Muscle layer of duodenum (tissue), 2 donors: ENCODE results near the gene TECPR2.

ENCODE experiments used
- H3K27ac ChIP-seq: one replicate; pipeline ENCODE4 v1.7.0; 2013; ENCODE audit warnings: mild to moderate bottlenecking, low read length
- H3K27me3 ChIP-seq: one replicate; pipeline ENCODE4 v1.7.0; 2013; ENCODE audit warnings: low read depth, mild to moderate bottlenecking, control low read depth, low read length
- H3K36me3 ChIP-seq, 2 donors: one replicate each; pipeline ENCODE4 v1.7.0; 2013; ENCODE audit warnings: low read length in 2 of 2, control low read depth in 1 of 2, mild to moderate bottlenecking in 1 of 2; ENCODE audit not compliant: insufficient read depth in 2 of 2, control insufficient read depth in 1 of 2
- H3K4me1 ChIP-seq, 2 donors: one replicate each; pipeline ENCODE4 v1.7.0; 2013; ENCODE audit warnings: low read length in 2 of 2, mild to moderate bottlenecking in 2 of 2, control low read depth in 1 of 2, moderate library complexity in 1 of 2; ENCODE audit not compliant: insufficient read depth in 2 of 2, control insufficient read depth in 1 of 2
- H3K4me3 ChIP-seq, 2 donors: one replicate each; pipeline ENCODE4 v1.7.0; 2013; ENCODE audit warnings: low read length in 2 of 2, low read depth in 1 of 2, mild to moderate bottlenecking in 1 of 2
- H3K9me3 ChIP-seq, 2 donors: one replicate each; pipeline ENCODE4 v1.7.0; 2013; ENCODE audit warnings: low read length in 2 of 2, control low read depth in 1 of 2, mild to moderate bottlenecking in 1 of 2; ENCODE audit not compliant: control insufficient read depth in 1 of 2
- donor health status: healthy.

The TECPR2 gene

DNA sequence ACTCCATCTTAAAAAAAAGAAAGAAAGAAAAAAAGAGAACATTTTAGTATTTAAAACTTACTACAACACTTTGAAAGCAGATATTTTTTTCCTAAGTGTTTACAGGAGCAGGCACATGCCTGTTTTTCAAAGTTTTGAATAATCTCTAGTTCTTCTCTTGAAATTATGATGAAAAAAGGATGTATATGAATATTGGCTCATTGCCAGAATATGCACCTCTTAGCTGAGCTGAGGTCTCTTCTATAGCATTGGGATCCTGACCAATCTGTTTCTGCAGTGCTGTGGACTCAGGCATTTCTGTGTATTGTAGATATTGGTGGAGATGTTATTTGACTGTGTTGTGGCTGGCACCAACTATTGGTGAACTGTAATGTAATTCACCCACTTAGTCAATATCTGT lies 15.0 kb downstream of the TECPR2 start:
- H3K27me3 ChIP-seq, result no peaks in the 10 kb centered on the region
- H3K4me1 ChIP-seq, result no peaks in the 10 kb centered on the region
- no peak overlapping the region for H3K27ac ChIP-seq
- H3K36me3 ChIP-seq, result peaks cover 4 to 19% of the 10 kb centered on the region in 2 donors
- no peak overlapping the region for H3K4me3 ChIP-seq
- H3K9me3 ChIP-seq, result no peaks in the 10 kb centered on the region

DNA sequence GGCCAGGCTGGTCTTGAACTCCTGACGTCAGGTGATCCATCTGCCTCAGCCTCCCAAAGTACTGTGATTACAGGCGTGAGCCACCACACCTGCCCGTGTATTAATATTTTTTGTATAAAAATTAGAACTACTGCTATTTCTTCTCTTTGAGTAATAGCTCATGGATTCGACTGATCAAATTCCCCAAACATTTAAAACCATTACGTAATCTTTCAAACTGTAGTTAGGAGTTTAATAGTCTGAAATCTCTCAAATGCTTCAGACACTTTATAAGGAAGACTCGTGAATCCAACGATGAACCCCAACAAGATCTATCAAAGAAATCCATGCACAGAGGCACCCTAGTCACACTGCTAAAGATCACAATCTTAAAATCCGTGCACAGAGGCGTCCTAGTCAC lies 16.1 kb downstream of the TECPR2 start:
- Histone ChIP-seq H3K9me3 (no peaks in the 10 kb centered on the region), H3K36me3 (peaks cover 4 to 19% of the 10 kb centered on the region in 2 donors), H3K4me3 (no peak overlapping the region), H3K4me1 (no peaks in the 10 kb centered on the region), H3K27ac (no peak overlapping the region), H3K27me3 (no peaks in the 10 kb centered on the region)

DNA sequence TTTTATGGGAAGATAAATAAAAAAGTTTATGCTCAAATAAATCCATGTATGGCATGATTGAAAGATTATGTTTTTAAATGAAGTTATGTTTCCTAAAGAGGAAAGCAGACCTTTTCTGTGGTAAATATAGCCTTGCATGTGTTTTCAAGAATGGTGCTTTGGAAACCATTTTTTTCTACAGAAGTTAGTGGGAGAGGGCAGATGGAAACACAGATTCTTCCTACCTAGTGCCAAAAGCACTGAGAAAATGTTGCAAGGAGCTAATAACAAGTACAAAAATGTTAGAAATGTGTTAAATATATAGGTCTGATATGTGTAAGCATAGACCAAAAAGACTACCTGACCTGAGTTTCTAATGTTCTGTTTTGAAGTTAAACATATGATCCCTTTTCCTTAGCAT lies 24.3 kb downstream of the TECPR2 start:
- Histone ChIP-seq H3K4me1 (peaks cover 8 to 9% of the 10 kb centered on the region in 2 donors), H3K36me3 (no peaks in the 10 kb centered on the region), H3K27ac (no peak overlapping the region), H3K9me3 (no peaks in the 10 kb centered on the region), H3K27me3 (no peaks in the 10 kb centered on the region), H3K4me3 (no peak overlapping the region)

GRCh38 chr14:102389246-102389645 lies 26.5 kb downstream of the TECPR2 start:
- Histone ChIP-seq H3K4me3 (no peak overlapping the region), H3K36me3 (no peaks in the 10 kb centered on the region), H3K27me3 (no peaks in the 10 kb centered on the region), H3K4me1 (peaks cover 12 to 16% of the 10 kb centered on the region in 2 donors), H3K9me3 (no peaks in the 10 kb centered on the region), H3K27ac (peak overlapping the region; percentile 40)

DNA sequence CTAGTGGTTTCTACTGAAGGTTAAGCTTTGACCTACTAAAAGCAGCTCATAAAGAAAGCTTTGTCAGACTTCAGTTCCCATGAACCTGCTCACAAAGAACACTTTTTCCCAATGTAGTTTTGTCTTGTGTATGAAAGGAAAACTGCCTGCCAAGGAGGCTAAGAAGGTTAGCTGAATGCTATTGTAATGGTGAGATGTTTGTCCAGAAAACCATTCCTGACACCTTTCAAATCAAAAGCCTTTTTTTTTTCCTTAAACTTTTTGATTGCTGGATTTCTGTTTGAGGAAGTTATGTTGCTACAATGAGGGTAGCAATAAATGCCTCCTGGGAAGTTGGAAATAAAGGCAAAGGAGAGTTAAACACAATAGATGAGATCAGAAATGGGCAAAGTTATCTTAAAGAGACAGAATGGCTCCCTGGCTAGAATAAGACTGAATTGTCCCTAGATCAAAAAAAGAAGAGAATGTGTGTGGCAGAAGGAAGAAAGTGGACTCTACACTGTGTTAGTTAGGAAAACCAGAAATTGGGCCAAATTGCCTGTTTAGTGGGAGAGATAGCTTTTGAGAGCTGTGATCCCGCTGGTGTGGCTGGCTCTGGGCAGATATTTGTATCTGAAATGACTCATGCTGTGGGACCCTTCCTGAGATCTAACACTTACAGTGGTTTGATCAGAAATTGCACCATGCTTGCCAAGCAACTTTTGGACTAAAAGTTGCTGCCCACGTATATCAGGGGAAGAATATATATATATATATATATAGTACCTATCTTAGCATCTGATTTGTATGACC lies 27.5 kb downstream of the TECPR2 start:
- peaks cover 12 to 16% of the 10 kb centered on the region in 2 donors for H3K4me1 ChIP-seq
- H3K27me3 ChIP-seq, result no peaks in the 10 kb centered on the region
- H3K4me3 ChIP-seq, result no peak overlapping the region
- no peaks in the 10 kb centered on the region for H3K36me3 ChIP-seq
- H3K9me3 ChIP-seq, result no peaks in the 10 kb centered on the region
- H3K27ac ChIP-seq, result peak overlapping the region; percentile 40

DNA sequence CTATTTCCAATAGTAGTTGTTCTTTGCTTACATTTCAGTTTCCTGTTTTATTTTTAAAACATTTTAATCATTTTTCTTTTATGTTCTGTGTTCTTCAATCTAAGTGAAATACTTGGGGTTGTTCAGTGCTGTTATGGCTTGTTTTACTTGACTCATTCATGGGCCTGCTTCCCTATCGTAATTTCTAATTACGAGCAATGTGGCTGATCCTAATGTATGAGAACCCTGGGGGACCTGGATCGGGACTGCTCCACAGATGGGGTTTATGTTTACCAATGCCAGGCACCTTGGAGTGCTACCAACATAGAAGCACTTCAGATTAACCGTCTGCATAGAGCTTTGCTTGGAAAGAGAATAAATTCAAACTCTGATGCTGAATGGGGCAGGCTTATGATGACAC lies 29.8 kb downstream of the TECPR2 start:
- no peaks in the 10 kb centered on the region for H3K27me3 ChIP-seq
- H3K27ac ChIP-seq, result no peak overlapping the region
- no peaks in the 10 kb centered on the region for H3K36me3 ChIP-seq

DNA sequence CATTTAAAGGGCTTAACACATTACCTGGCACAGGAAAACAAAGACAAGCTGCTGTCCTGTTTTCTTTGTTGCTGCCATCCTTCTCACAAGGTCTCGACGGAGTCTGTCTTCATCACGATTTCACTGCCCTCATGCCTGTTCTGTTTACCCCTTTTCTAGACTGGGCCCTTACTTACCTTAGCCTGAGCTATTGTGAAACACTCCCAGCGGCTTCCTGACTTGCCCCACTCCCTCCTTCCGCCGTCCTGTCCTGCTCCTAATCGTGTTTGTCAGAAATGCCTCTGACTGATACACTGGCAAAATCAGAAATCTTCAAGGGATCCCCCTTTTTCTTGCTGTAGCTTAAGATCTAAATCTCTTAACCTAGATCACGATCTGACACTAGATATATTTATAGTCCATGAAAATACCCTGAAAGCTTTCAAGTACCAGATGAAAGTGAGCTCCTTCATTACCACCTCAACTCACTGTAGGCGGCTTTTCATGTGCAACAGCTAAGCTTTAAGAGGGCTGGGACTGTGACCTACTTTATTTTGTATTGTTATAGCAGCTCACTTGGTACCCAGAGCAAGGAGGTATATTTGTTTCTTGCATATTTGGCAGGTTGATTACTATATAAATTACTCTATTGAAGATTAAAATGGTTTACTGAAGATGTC lies 32.1 kb downstream of the TECPR2 start:
- no peaks in the 10 kb centered on the region for H3K27me3 ChIP-seq
- H3K9me3 ChIP-seq, result peaks cover 0 to 3% of the 10 kb centered on the region in 2 donors
- no peak overlapping the region for H3K4me3 ChIP-seq
- H3K4me1 ChIP-seq, result peaks cover 12 to 15% of the 10 kb centered on the region in 2 donors
- H3K36me3 ChIP-seq, result no peaks in the 10 kb centered on the region
- no peak overlapping the region for H3K27ac ChIP-seq

More for the DNA sequence above, 29.8 kb downstream of the TECPR2 start:
- no peak overlapping the region for H3K4me3 ChIP-seq
- no peaks in the 10 kb centered on the region for H3K9me3 ChIP-seq
- H3K4me1 ChIP-seq, result peaks cover 12 to 16% of the 10 kb centered on the region in 2 donors

DNA sequence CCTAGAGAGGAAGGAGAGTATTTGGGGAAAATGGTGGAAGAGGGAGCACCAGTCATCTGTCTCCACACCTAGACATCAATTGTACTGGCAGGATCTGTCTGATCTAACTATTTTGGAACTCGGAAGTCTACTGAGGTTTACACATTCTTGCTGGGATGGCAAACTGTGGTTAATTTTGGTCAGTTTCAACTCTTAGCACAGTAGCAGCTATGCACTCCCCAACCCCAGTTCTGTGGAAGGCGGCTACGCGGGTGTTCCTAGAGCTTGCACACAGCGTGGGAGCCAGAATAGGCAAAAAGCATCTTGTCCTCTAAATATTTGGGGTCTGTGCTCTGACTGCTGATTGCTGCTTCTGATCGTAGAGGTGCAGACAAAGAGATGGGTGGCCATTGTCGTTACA lies 33.8 kb downstream of the TECPR2 start:
- Histone ChIP-seq H3K4me3 (no peak overlapping the region), H3K27me3 (no peaks in the 10 kb centered on the region), H3K9me3 (peaks cover 0 to 3% of the 10 kb centered on the region in 2 donors), H3K36me3 (no peaks in the 10 kb centered on the region), H3K4me1 (peaks cover 5 to 7% of the 10 kb centered on the region in 2 donors), H3K27ac (no peak overlapping the region)

DNA sequence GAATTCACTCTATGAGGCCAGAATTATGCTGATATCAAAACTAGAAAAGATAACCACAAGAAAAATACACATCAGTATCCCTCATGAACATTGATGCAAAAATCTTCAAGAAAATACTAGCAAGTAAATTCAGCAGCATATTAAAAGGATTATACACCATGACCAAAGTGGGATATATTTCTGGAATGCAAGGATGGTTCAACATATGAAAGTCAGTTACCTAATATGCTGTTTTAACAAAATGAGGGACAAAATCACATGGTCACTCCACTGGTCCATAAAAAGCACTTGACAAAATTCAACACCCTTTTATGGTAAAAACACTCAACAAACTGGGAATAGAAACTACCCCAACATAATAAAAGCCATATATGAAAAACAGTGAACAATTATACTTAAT lies 40.3 kb downstream of the TECPR2 start:
- no peak overlapping the region for H3K27ac ChIP-seq
- H3K4me3 ChIP-seq, result no peak overlapping the region
- peaks cover 0 to 14% of the 10 kb centered on the region in 2 donors for H3K9me3 ChIP-seq
- H3K36me3 ChIP-seq, result peaks cover 0 to 10% of the 10 kb centered on the region in 2 donors
- H3K4me1 ChIP-seq, result no peaks in the 10 kb centered on the region
- no peaks in the 10 kb centered on the region for H3K27me3 ChIP-seq

DNA sequence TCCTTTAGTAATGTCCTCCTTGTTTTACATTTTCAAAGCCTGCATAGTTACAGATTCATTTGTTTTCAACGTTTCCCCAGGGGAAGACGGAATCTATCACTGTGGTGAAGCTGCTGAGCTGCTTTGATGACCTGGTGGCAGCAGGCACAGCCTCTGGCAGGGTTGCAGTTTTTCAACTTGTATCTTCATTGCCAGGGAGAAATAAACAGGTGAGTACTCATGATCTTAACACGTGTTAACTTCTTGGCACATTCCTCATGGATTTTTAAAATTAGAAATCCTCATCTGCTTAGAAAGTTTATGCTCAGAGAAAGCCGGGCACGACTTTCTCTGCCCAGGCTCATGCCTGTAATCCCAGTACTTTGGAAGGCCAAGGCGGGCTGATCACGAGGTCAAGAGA lies 44.5 kb downstream of the TECPR2 start:
- H3K36me3 ChIP-seq, result peaks cover 0 to 16% of the 10 kb centered on the region in 2 donors
- no peaks in the 10 kb centered on the region for H3K27me3 ChIP-seq
- H3K4me1 ChIP-seq, result no peaks in the 10 kb centered on the region
- H3K27ac ChIP-seq, result no peak overlapping the region
- peaks cover 0 to 8% of the 10 kb centered on the region in 2 donors for H3K9me3 ChIP-seq
- H3K4me3 ChIP-seq, result no peak overlapping the region

GRCh38 chr14:102408724-102409123 lies 46.0 kb downstream of the TECPR2 start:
- Histone ChIP-seq H3K27ac (peak overlapping the region; percentile 55), H3K4me3 (no peak overlapping the region), H3K4me1 (no peaks in the 10 kb centered on the region), H3K36me3 (peaks cover 0 to 5% of the 10 kb centered on the region in 2 donors), H3K27me3 (no peaks in the 10 kb centered on the region), H3K9me3 (no peaks in the 10 kb centered on the region)
